ENCODE measurements around the gene ABHD15.

GRCh38 chr17:29607557-29608195, 40.8 kb upstream of the ABHD15 start:
- TF ChIP-seq CTCF (IDR thresholded peaks at IDR 0.05) (no peak), EP300 (IDR thresholded peaks at IDR 0.05) (no peak), POLR2AphosphoS5 (IDR thresholded peaks at IDR 0.05) (no peak)
